HG03571 (cell line): ENCODE measurements around the gene ITGB6.

ENCODE experiments used
- ATAC-seq: cut with Tn5 transposase; IDR thresholded peaks from one replicate; pipeline ENCODE4 v1.9.1; 2021; ENCODE audit not compliant: unreplicated experiment

The ITGB6 gene

DNA sequence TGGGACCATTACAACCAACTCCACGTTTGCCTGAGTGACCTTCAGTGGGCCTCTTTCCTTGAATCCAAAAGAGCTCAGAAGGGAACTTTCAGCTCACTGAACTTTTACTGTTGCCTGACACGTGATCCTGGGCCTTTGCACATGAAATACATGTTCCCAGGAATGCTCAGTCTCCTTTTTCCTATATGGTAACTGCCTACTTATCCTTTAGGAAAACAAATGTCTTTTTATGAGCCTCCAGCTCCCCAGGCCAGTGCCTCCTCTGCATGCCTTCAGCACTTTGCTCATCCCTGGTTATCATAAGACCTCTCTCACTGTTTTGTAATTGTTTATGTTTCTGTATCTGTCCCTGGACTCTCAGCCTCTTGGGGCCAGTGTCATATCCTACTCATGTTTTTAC lies 142.7 kb downstream of the ITGB6 start:
- ATAC-seq: no peak

- ATAC-seq: no peak
Measured at GRCh38 chr2:160055726-160056108, 144.4 kb downstream of the ITGB6 start.

GRCh38 chr2:160054984-160055725 lies 144.9 kb downstream of the ITGB6 start:
- no peak for ATAC-seq

DNA sequence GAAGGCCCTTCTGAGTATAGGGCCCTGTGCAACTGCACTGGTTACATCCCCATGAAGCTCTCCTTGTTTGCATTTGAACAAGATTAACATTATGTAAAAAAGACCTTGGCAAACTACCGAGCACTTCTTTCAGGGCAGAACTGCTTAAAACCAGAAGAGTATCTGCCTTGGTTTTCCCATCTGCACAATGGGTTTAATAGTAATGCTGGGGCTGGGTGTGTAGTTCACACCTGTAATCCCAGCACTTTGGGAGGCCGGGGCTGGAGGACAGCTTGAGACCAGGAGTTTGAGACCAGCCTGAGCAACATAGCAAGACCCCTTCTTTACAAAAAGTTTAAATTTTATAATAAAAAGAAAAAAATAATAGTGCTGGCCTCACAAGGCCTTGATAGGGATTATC lies 146.1 kb downstream of the ITGB6 start:
- ATAC-seq: no peak

GRCh38 chr2:160052531-160052930 lies 147.5 kb downstream of the ITGB6 start:
- no peak for ATAC-seq

DNA sequence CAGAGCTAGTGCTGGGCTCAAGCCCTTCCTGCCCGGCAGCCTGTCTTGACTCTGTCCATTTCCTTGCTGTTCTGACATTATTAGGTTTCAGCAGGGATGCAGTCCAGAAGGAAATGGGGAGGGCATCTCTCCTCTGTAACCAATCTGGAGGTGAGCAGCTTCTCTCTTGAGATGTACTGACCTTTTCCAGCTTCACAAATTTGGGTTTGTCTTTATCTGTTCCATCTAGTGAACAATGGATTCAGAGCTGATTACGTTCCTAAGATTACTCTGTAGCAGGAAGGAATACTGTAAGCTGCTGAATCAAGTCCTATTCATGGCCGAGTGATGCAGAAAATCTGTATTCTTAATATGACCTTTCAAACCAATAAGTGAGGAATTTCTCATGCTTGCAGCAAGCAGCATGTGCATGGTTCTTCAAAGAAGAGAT lies 148.7 kb downstream of the ITGB6 start:
- ATAC-seq: no peak

GRCh38 chr2:160050147-160050546 lies 149.9 kb downstream of the ITGB6 start:
- no peak for ATAC-seq
